Smooth muscle cell (in vitro differentiated cells): ENCODE measurements around the gene CDHR1. TPM values are rescaled to one million over a fixed set of nuclear protein-coding genes. Genes with fewer than 3 reads are reported as not detected.
"Not testable (repeated sequence)": the region's sequence is repeated elsewhere in the genome, so short reads cannot be mapped to it uniquely, and the experiment has no call there.

ENCODE experiments used
- DNase-seq: peaks from one replicate; lab custom pipeline; 2025; ENCODE audit not compliant: unreplicated experiment; lab: John Stamatoyannopoulos, UW
- H2AFZ ChIP-seq: fragments of 200-600 bp; sonication (generic); 2 replicates; pipeline ENCODE4 v1.6.0; 2016; ENCODE audit warnings: antibody characterized with exemption, low read depth, mild to moderate bottlenecking
- H3F3A ChIP-seq: fragments of 200-600 bp; sonication (generic); 2 replicates; pipeline ENCODE4 v1.6.0; 2017; ENCODE audit warnings: antibody characterized with exemption, low read depth
- H3K27ac ChIP-seq: fragments of 200-600 bp; sonication (generic); 2 replicates; pipeline ENCODE4 v1.5.1; 2016; ENCODE audit warnings: low read depth, mild to moderate bottlenecking
- H3K27me3 ChIP-seq: fragments of 200-600 bp; sonication (generic); 2 replicates; pipeline ENCODE4 v1.6.1; 2016; ENCODE audit warnings: low read depth, mild to moderate bottlenecking
- H3K36me3 ChIP-seq: fragments of 200-600 bp; sonication (generic); 2 replicates; pipeline ENCODE4 v1.5.1; 2016; ENCODE audit warnings: low read depth
- H3K4me1 ChIP-seq: fragments of 200-600 bp; sonication (generic); 2 replicates; pipeline ENCODE4 v1.5.1; 2016; ENCODE audit warnings: low read depth
- H3K4me2 ChIP-seq: fragments of 200-600 bp; sonication (generic); 2 replicates; pipeline ENCODE4 v1.6.0; 2016; ENCODE audit warnings: mild to moderate bottlenecking
- H3K4me3 ChIP-seq: fragments of 200-600 bp; sonication (generic); 2 replicates; pipeline ENCODE4 v1.5.1; 2016; ENCODE audit warnings: mild to moderate bottlenecking
- H3K79me2 ChIP-seq: fragments of 200-600 bp; sonication (generic); 2 replicates; pipeline ENCODE4 v1.6.0; 2016; ENCODE audit warnings: low read depth, mild to moderate bottlenecking
- H3K9ac ChIP-seq: fragments of 200-600 bp; sonication (generic); 2 replicates; pipeline ENCODE4 v1.6.0; 2016; ENCODE audit warnings: low read depth
- H3K9me3 ChIP-seq: fragments of 200-600 bp; sonication (generic); replicated peaks from 2 replicates; pipeline ENCODE4 v1.5.1; 2016; ENCODE audit warnings: low read depth
- H4K20me1 ChIP-seq: fragments of 200-600 bp; sonication (generic); 2 replicates; pipeline ENCODE4 v1.6.0; 2016; ENCODE audit warnings: low read depth
- CTCF ChIP-seq: fragments of 200-600 bp; sonication (generic); IDR thresholded peaks from 2 replicates; pipeline ENCODE4 v1.5.1; 2017; ENCODE audit warnings: borderline replicate concordance, mild to moderate bottlenecking, antibody characterized with exemption; ENCODE audit not compliant: insufficient read depth, poor library complexity, severe bottlenecking
- WGBS: methylation state at CpG from one replicate; pipeline ENCODE4 v1.1.7; 2016; ENCODE audit warnings: low lambda C conversion rate; 5-methylcytosine and 5-hydroxymethylcytosine counted together
- polyA plus RNA-seq: library from polyadenylated mRNA; unstranded; fragments of >200 nt; fragmentation: Nextera tagmentation; extraction: Ambion mirVana; gene quantifications from 2 replicates; pipeline ENCODE4 v1.2.1, GENCODE V29; 2016
- total RNA-seq: library from RNA; depleted of rRNA; stranded (reverse); fragments of >200 nt; gene quantifications from 2 replicates; pipeline ENCODE4 v1.2.3, GENCODE V29; 2014

Gene CDHR1
- total and polyA plus RNA-seq, 2 experiments from 2014 or later = 0.67 to 1.2 TPM

GRCh38 chr10:84179059-84179710 lies 15.2 kb upstream of the CDHR1 start:
- Histone ChIP-seq H3K36me3 (no peaks in the 10 kb centered on the region), H3K9ac (no peak overlapping the region), H3K79me2 (no peaks in the 10 kb centered on the region), H3K9me3 (no peaks in the 10 kb centered on the region), H4K20me1 (no peaks in the 10 kb centered on the region), H3K4me3 (no peak overlapping the region), H3F3A (no peaks in the 10 kb centered on the region), H3K4me2 (no peak overlapping the region), H2AFZ (no peak overlapping the region), H3K27me3 (no peaks in the 10 kb centered on the region), H3K4me1 (no peaks in the 10 kb centered on the region), H3K27ac (no peak overlapping the region)
- no peak for TF ChIP-seq CTCF
- DNase-seq = no peak
- 74% methylated on average over 12 of the region's 12 CpGs for WGBS

- 92% methylated on average over 22 of the region's 22 CpGs for WGBS
Observed at GRCh38 chr10:84180386-84180785, 14.0 kb upstream of the CDHR1 start.

GRCh38 chr10:84181631-84182030 lies 12.7 kb upstream of the CDHR1 start:
- TF ChIP-seq CTCF = no peak
- Histone ChIP-seq H3K27me3 (no peaks in the 10 kb centered on the region), H3K4me2 (no peak overlapping the region), H3K4me3 (no peak overlapping the region), H3K79me2 (no peaks in the 10 kb centered on the region), H3K4me1 (no peaks in the 10 kb centered on the region), H3K36me3 (no peaks in the 10 kb centered on the region), H3F3A (no peaks in the 10 kb centered on the region), H4K20me1 (no peaks in the 10 kb centered on the region), H3K27ac (no peak overlapping the region), H3K9ac (no peak overlapping the region), H2AFZ (no peak overlapping the region), H3K9me3 (no peaks in the 10 kb centered on the region)
- no peak for DNase-seq
- WGBS = 97% methylated on average over 5 of the region's 5 CpGs

More at GRCh38 chr10:84180386-84180785, 14.0 kb upstream of the CDHR1 start:
- not testable (repeated sequence) for H2AFZ ChIP-seq, H3F3A ChIP-seq, H3K27ac ChIP-seq, H3K9ac ChIP-seq, H3K4me3 ChIP-seq, H4K20me1 ChIP-seq, H3K36me3 ChIP-seq, H3K79me2 ChIP-seq, H3K4me2 ChIP-seq, H3K9me3 ChIP-seq, DNase-seq, H3K4me1 ChIP-seq, H3K27me3 ChIP-seq

GRCh38 chr10:84184517-84184916 lies 9.8 kb upstream of the CDHR1 start:
- Histone ChIP-seq H2AFZ (no peak overlapping the region), H3K4me3 (no peak overlapping the region), H3K9ac (no peak overlapping the region), H4K20me1 (no peaks in the 10 kb centered on the region), H3K4me1 (no peaks in the 10 kb centered on the region), H3K4me2 (no peak overlapping the region), H3K79me2 (no peaks in the 10 kb centered on the region), H3K27ac (no peak overlapping the region), H3F3A (no peaks in the 10 kb centered on the region), H3K27me3 (no peaks in the 10 kb centered on the region), H3K36me3 (no peaks in the 10 kb centered on the region), H3K9me3 (no peaks in the 10 kb centered on the region)
- no peak for DNase-seq
- no peak for TF ChIP-seq CTCF
- 83% methylated on average over 4 of the region's 4 CpGs for WGBS
